A549 (cell line): ENCODE measurements around the gene TMEM91. TPM values are rescaled to one million over a fixed set of nuclear protein-coding genes. Genes with fewer than 3 reads are reported as not detected.
A peak's percentile ranks its signal among the peaks of the same experiment; 100 is the strongest.

ENCODE experiments used
- CBX2 ChIP-seq: fragments of 200-600 bp; sonication (generic); IDR thresholded peaks from 2 replicates; pipeline ENCODE4 v1.6.1; 2016; ENCODE audit warnings: low read depth, mild to moderate bottlenecking, borderline replicate concordance
- CEBPB ChIP-seq, 2 experiments: fragments of >200 bp in 1 of 2; sonication (Bioruptor Twin) in 1 of 2; formaldehyde crosslinking in 1 of 2; IDR thresholded peaks; 2 replicates each; pipeline ENCODE4 v1.6.1; 2012 to 2016
- CHD4 ChIP-seq: fragments of 200-600 bp; sonication (generic); IDR thresholded peaks from 2 replicates; pipeline ENCODE4 v1.6.1; 2016; ENCODE audit warnings: antibody characterized with exemption, mild to moderate bottlenecking, borderline replicate concordance
- EHF ChIP-seq: fragments of 250-450 bp; sonication (Bioruptor Pico); IDR thresholded peaks from 2 replicates; pipeline ENCODE4 v1.5.0; 2020; ENCODE audit warnings: mild to moderate bottlenecking
- FOXS1 ChIP-seq: fragments of 250-450 bp; sonication (Bioruptor Pico); IDR thresholded peaks from 2 replicates; pipeline ENCODE4 v1.5.0; 2020; ENCODE audit warnings: mild to moderate bottlenecking, moderate library complexity
- HDAC2 ChIP-seq: fragments of 200-600 bp; sonication (generic); IDR thresholded peaks from 2 replicates; pipeline ENCODE4 v1.6.1; 2016
- HEYL ChIP-seq: fragments of 250-450 bp; sonication (Bioruptor Pico); IDR thresholded peaks from 2 replicates; pipeline ENCODE4 v1.8.0; 2021; ENCODE audit warnings: mild to moderate bottlenecking, moderate library complexity
- HOXA7 ChIP-seq: fragments of 250-450 bp; sonication (Bioruptor Pico); IDR thresholded peaks from 2 replicates; pipeline ENCODE4 v1.5.0; 2020; ENCODE audit warnings: mild to moderate bottlenecking, moderate library complexity
- HOXB5 ChIP-seq: fragments of 250-450 bp; sonication (Bioruptor Pico); IDR thresholded peaks from 2 replicates; pipeline ENCODE4 v1.5.0; 2020; ENCODE audit warnings: mild to moderate bottlenecking, moderate library complexity
- JUN ChIP-seq, 2 experiments: fragments of >200 bp; sonication (Bioruptor Twin); formaldehyde crosslinking; IDR thresholded peaks; 2 replicates in 1 of 2; 3 replicates in 1 of 2; pipeline ENCODE4 v1.6.1; 2016 to 2017
- KDM1A ChIP-seq: fragments of 200-600 bp; sonication (generic); IDR thresholded peaks from 2 replicates; pipeline ENCODE4 v1.6.1; 2016; ENCODE audit warnings: low read depth, mild to moderate bottlenecking
- NFE2L2 ChIP-seq: fragments of 150-350 bp; conservative IDR thresholded peaks from 2 replicates; pipeline ENCODE4 v1.6.1; 2014; ENCODE audit warnings: low read length
- NPAS2 ChIP-seq: fragments of 250-450 bp; sonication (Bioruptor Pico); IDR thresholded peaks from 2 replicates; pipeline ENCODE4 v1.8.0; 2022; ENCODE audit warnings: mild to moderate bottlenecking, moderate library complexity, borderline replicate concordance
- NR3C1 ChIP-seq: fragments of >200 bp; sonication (Bioruptor Twin); formaldehyde crosslinking; IDR thresholded peaks from 3 replicates; pipeline ENCODE4 v1.6.1; 2017
- POLR2A ChIP-seq: IDR thresholded peaks from 2 replicates; pipeline ENCODE4 v1.6.1; 2012; ENCODE audit warnings: mild to moderate bottlenecking, low read length
- POLR2AphosphoS2 ChIP-seq: conservative IDR thresholded peaks from 2 replicates; pipeline ENCODE4 v1.6.1; 2012; ENCODE audit warnings: low read length, improper control_type of control experiment, inconsistent platforms
- RAD21 ChIP-seq, 2 experiments: fragments of >200 bp in 1 of 2; sonication (Bioruptor Twin) in 1 of 2; formaldehyde crosslinking in 1 of 2; IDR thresholded peaks in 1 of 2; conservative IDR thresholded peaks in 1 of 2; 2 replicates in 1 of 2; 3 replicates in 1 of 2; pipeline ENCODE4 v1.6.1; 2012 to 2018; ENCODE audit warnings: inconsistent platforms in 1 of 2
- RARB ChIP-seq: fragments of 250-450 bp; sonication (Bioruptor Pico); IDR thresholded peaks from 2 replicates; pipeline ENCODE4 v1.8.0; 2021; ENCODE audit warnings: mild to moderate bottlenecking, moderate library complexity
- RCOR1 ChIP-seq: fragments of 150-350 bp; IDR thresholded peaks from 2 replicates; pipeline ENCODE4 v1.6.1; 2014; ENCODE audit warnings: antibody characterized with exemption, low read length, low read depth
- TP53 ChIP-seq: fragments of 250-450 bp; sonication (Bioruptor Pico); IDR thresholded peaks from 2 replicates; pipeline ENCODE4 v1.5.0; 2021; ENCODE audit warnings: mild to moderate bottlenecking, moderate library complexity
- ZC3H11A ChIP-seq: fragments of 450-650 bp; IDR thresholded peaks from 2 replicates; pipeline ENCODE4 v1.6.1; 2014; ENCODE audit warnings: antibody characterized with exemption, mild to moderate bottlenecking
- ZFP36 ChIP-seq: fragments of 450-650 bp; IDR thresholded peaks from 2 replicates; pipeline ENCODE4 v1.6.1; 2014; ENCODE audit warnings: borderline replicate concordance; ENCODE audit not compliant: partially characterized antibody
- polyA plus RNA-seq, 4 experiments: library from polyadenylated mRNA; depleted of rRNA in 3 of 4; stranded (reverse); fragments of >200 nt; fragmentation: RNase III in 1 of 4; extraction: RNeasy Plus Mini Kit Qiagen cat#74134 plus additional on column Dnase treatment in 1 of 4; gene quantifications; 2 replicates in 3 of 4; 3 replicates in 1 of 4; pipeline ENCODE4 v1.2.3, GENCODE V29; 2011 to 2017
- TF ChIP-seq, protein P1 (sequence below): fragments of >200 bp; sonication (Bioruptor Twin); formaldehyde crosslinking; IDR thresholded peaks from 3 replicates; pipeline ENCODE4 v1.6.1; 2016
- TF ChIP-seq, protein P2 (sequence below): IDR thresholded peaks from 2 replicates; pipeline ENCODE4 v1.6.1; 2012
- TF ChIP-seq, protein P3 (sequence below): IDR thresholded peaks from 2 replicates; pipeline ENCODE4 v1.6.1; 2012; ENCODE audit warnings: low read depth, borderline replicate concordance
- TF ChIP-seq, protein P4 (sequence below): fragments of 250-450 bp; sonication (Bioruptor Pico); IDR thresholded peaks from 2 replicates; pipeline ENCODE4 v1.5.0; 2020; ENCODE audit warnings: low read depth, mild to moderate bottlenecking, moderate library complexity
- TF ChIP-seq, protein P5 (sequence below): fragments of >200 bp; sonication (Bioruptor Twin); formaldehyde crosslinking; IDR thresholded peaks from 2 replicates; pipeline ENCODE4 v1.6.1; 2016

Gene TMEM91
- polyA plus RNA-seq, 2 of the 4 experiments (the other 2 are of a cell fraction), result 4.0 to 5.2 TPM

DNA sequence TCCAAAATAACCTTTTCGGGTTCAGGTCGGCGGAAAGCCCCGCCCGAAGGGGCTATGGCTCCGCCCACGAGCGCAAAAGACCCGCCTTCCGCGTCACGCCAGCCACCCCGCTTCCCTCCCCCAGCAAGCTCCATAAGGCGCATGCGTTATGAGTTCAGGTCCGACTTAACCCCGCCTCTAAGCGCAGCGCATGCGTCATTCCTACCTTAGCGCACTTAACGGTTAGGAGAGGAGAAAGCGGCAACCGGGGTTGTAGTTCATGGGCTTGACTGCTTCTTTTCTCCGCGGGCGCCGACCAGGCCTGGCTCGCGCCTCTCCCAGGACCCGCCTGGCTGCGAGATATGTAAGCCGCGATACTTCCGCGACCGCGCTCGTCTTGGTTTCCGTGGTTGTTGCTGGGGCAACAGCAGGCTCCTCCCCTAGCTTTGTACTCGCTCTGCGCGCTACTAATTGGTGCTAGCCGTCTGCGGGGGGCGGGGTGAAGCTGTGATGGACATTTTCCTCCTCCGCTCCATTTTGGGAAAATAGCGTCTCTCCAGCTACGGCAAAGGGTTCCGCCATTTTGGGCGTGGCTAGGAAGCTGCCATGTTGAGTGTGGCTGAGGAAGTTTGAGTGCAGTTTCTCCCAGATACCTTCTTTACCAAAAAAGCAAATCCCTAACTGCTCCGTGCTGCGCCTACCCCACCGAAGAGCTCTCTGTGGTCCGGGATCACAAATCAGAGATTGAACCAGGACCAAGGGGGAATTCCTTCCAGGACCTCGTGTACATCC lies 12.4 kb upstream of the TMEM91 start, which contains the start of gene B9D2 (continued):
- TF ChIP-seq NFE2L2 (no peak), RCOR1 (no peak), NPAS2 (CRISPR knock-in tag) (no peak), CBX2 (no peak), HOXB5 (no peak), FOXS1 (CRISPR knock-in tag) (no peak), HDAC2 (no peak), HOXA7 (CRISPR knock-in tag) (no peak), CEBPB (IDR thresholded peaks at IDR 0.05) (no peak), ZFP36 (no peak), KDM1A (no peak), ZC3H11A (no peak), NR3C1 (no peak), RARB (CRISPR knock-in tag) (no peak), HEYL (CRISPR knock-in tag) (no peak), POLR2A (peak; percentile 80), CHD4 (no peak), POLR2AphosphoS2 (0 out of 2 replicates have a peak, but pooled peaks have one; percentile 14), EHF (CRISPR knock-in tag) (no peak), JUN (IDR thresholded peaks at IDR 0.05) (peak; percentile 81 to 96; a peak in 4 of 5 replicates), TP53 (peak; percentile 87; the same call in 1 of the 2 replicates), RAD21 (conservative IDR thresholded peaks at IDR 0.05 in 1 of 2, IDR thresholded peaks at IDR 0.05 in 1 of 2) (no peak)
- TF ChIP-seq, protein P1, sequence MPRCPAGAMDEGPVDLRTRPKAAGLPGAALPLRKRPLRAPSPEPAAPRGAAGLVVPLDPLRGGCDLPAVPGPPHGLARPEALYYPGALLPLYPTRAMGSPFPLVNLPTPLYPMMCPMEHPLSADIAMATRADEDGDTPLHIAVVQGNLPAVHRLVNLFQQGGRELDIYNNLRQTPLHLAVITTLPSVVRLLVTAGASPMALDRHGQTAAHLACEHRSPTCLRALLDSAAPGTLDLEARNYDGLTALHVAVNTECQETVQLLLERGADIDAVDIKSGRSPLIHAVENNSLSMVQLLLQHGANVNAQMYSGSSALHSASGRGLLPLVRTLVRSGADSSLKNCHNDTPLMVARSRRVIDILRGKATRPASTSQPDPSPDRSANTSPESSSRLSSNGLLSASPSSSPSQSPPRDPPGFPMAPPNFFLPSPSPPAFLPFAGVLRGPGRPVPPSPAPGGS, result peak; percentile 93; the same call in 2 of the 3 replicates
- TF ChIP-seq, protein P2, sequence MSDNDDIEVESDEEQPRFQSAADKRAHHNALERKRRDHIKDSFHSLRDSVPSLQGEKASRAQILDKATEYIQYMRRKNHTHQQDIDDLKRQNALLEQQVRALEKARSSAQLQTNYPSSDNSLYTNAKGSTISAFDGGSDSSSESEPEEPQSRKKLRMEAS, result peak; percentile 82; the same call in 1 of the 2 replicates
- TF ChIP-seq, protein P3, sequence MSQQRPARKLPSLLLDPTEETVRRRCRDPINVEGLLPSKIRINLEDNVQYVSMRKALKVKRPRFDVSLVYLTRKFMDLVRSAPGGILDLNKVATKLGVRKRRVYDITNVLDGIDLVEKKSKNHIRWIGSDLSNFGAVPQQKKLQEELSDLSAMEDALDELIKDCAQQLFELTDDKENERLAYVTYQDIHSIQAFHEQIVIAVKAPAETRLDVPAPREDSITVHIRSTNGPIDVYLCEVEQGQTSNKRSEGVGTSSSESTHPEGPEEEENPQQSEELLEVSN, result 0 out of 2 replicates have a peak, but pooled peaks have one; percentile 59
- TF ChIP-seq, protein P4, sequence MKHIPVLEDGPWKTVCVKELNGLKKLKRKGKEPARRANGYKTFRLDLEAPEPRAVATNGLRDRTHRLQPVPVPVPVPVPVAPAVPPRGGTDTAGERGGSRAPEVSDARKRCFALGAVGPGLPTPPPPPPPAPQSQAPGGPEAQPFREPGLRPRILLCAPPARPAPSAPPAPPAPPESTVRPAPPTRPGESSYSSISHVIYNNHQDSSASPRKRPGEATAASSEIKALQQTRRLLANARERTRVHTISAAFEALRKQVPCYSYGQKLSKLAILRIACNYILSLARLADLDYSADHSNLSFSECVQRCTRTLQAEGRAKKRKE (CRISPR knock-in tag), result no peak
- TF ChIP-seq, protein P5, sequence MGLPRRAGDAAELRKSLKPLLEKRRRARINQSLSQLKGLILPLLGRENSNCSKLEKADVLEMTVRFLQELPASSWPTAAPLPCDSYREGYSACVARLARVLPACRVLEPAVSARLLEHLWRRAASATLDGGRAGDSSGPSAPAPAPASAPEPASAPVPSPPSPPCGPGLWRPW, result no peak
